EH (cell line): ENCODE measurements around the gene STX4.

Source experiments
- DNase-seq: peaks from one replicate; pipeline ENCODE4 v3.0.0-alpha.2; 2015; ENCODE audit warnings: low read depth

STX4 gene

DNA sequence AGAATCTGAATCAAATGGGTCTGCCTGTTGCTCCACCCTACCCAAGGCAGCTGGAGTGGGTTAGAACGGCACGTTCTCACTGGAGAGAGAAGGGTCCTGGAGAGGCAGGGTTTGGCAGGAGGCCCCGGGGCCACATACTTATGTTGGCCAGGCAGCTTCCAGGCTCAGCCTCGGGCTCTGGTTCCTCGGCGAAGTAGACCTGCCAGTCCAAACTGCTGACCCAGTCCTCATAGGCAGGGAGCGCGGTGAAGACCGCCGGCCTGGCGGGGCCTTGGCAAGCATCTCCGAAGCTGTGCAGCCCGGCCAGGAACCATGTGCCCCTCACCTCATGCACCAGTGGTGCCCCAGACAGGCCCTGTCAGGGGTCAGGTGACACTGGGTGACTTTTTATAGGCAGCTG, 50.6 kb downstream of the STX4 start:
- DNase-seq, result no peak

DNA sequence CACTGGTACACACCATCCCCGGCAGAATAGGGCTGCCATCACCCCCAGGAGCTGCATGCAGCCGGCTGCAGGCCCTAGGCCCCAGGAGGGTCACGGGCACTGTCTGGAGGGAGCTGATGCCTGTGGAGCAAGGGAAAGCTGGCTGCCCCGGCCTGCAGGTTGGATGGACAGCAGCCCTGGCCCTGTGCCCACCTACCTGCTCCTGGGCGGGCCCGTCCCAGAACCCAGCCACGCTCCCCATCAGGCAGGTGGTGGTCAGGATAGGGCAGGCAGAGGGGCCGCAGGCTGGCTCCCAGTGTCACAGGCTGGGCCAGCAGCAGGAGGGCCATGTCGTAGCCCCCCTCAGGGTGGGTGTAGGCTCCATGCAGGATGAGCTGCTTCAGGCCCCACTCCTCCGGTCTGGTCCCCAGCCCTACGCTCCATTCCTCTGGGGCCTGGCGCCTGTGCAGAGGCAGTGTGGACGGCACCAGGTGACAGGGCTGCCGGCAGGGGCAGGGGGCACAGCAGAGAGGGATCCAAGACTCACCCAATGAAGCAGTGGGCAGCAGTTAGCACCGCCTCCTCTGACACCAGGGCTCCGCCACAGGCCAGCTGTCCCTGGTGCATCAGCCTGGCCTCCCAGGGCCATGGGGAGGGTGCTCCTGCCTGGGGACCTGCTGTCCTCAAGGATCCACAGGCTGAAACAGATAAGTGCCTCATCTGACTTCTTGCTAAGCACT, 51.4 kb downstream of the STX4 start:
- no peak for DNase-seq

DNA sequence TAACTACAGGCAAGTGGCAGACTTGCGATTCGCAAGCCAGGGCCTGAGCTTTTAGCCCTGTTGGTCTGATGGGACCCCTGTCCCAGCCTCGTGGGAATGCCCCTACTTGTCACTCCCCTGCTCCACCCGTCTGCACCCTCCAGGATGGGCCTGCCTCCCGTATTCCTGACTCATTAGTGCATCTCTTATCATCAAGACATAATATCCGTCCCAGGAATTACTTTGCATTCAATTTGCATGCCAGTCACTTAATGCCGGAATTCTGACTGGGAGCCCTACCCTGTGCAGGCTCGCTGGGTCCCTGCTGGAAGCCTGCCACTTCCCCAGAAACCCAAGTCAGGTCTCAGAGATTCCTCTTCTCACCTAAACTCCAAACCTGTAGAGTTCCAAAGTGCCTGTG, 52.1 kb downstream of the STX4 start:
- DNase-seq, result no peak

DNA sequence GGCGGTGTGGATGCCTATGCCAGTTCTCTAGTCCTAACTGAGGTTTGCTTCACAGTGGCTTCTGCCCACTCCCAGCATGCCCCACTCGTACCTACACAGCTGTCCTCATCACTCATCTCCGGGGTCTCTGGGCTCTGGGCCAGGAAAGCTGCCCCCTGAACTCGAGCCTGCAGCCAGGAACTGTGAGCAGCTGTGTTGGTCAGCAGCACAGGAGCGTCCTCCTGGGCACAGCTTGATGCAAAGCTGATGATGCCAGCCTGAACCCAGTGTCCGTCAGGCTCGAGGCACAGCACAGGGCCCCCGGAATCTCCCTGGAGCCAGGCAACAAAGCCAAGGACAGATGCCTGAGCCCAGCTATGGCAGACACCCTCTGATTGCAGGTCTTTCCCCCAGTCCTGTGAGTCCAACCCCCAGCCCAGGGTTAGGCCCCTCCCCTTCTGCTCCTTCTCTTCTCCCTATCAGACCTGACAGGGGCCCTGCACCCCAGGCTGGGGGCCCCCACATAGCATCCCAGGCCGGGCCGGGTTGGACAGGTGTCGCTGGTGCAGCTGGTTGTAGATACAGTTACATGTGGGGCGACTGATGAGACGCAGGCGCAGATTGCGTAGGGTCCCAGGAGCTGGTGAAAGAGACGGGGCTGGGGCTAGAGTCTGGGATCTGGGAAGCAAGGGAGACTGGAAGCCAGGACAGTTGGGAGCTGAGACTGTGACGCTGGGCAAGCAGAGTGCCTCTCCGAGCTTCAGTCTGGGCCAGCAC, 52.7 kb downstream of the STX4 start:
- DNase-seq, result no peak

DNA sequence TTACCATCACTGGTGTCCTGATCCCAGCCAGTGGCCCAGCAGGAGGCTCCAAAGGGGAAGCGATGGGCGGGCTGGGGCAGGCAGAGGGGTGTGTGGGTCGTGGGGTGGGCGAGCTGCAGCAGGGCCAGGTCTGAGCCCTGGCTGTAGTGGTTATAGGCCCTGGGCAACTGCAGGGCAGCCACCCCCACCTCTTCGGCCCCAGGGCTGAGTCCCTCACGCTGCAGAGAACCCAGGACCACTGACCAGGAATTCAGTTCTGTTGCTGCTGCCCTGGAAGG, 53.2 kb downstream of the STX4 start:
- DNase-seq, result no peak

DNA sequence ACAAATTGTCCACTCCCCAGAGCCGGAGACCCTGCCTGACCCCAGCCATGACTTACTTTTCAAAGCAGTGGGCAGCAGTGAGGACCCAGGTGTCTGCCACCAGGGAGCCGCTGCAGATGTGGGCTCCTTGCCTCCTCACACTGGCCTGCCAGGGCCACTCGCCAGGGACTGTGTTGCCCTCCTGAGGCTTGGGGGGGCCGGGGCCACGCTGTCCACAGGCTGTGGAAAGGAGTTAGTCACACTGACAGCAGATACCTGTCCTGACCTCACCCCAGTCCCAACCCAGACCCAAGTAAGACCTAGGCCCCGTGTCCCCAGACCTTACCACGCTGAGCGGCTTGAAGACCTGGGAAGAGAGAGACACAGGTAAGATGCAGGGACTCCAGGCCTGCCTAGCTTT, 54.1 kb downstream of the STX4 start:
- DNase-seq, result no peak

DNA sequence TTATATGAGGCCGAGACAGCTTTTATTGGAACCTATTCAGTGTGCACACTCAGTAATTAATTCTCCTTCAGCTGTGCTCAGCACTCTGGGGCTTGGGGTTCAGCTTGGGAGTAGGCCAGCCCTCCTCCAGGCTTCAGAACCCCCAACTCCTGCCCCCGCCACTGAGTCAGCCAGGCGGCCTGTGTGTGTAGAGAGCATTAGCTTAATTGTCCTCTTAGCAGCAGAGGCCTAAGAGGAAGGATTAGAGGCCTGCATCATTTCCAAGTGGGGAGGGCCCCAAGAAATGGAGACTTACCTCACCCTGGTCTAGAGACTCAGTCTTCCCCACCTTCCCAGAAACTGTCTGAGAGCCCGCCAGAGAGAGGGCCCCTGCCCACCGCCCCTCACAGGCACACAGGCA, 54.6 kb downstream of the STX4 start:
- DNase-seq, result no peak

DNA sequence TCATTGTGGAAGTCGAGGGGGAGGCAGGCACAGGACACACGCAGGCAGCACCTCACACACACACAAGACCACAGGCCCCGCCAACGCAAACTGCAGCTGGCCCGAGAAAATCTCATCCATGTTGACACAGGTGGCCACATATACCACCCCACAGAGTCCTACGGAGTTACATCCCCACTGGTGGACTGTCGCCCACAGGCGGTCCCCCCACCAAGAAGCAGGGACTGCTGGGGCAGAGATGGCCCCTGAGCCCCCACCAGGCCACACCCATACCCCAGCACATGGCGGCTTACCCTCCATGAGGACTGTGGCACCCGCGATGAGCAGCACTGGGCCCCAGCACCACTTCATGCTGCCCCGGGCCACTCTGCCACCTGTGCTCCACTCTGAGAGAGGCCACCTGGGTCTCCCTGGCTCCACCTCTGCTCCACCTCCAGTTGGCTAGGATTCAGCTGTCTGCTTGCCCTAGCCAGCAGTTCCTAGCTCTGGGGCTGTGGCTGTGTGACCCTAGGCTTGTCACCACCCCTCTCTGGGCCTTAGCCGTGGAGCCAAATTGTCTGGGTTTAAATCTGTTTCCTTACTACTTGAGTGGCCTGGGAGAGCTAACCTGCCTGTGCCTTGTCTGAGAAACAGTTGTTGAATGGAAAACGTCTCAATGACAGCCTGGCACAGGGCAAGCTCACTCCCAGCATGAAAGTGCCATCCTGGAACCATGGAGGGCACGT, 55.3 kb downstream of the STX4 start, which contains the start of gene PRSS53:
TSS of gene PRSS53 (minus strand) at position 485 of the 725 bp plus-strand sequence. CDS start at position 351, 134 bp downstream.
- DNase-seq, result no peak

DNA sequence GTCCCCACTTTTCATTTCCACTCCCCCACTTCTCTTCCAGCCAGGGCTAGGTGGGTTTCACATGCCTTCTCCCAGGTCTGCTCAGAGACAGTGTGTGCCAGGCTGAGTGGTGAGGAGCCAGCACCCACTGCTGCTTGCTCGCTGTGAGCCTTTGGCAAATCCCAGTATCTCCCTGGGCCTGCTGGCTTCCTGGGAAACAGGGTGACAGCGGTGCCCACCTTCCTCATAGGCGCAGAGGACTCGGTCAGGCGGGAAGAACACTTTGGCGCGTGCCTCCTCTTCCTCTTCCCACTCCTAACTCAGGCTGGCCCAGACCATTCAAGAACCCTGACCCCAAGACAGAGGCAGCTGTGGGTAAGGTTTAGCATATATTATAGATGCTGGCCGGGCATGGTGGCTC, 55.8 kb downstream of the STX4 start:
- no peak for DNase-seq
